HuH-7 (cell line): Measurements from ENCODE around the gene RIC8B.
"Not testable (repeated sequence)": the region's sequence is repeated elsewhere in the genome, so short reads cannot be mapped to it uniquely, and the experiment has no call there.

ENCODE experiments used
- DNase-seq: peaks from one replicate; pipeline ENCODE4 v3.0.0; 2011; ENCODE audit warnings: low spot score

Gene RIC8B

GRCh38 chr12:106903241-106903945 is 128.9 kb downstream of the RIC8B start:
- DNase-seq = peak; percentile 85

- no peak for DNase-seq
Measured at GRCh38 chr12:106906715-106907114, 132.2 kb downstream of the RIC8B start.

- no peak for DNase-seq
Measured at GRCh38 chr12:106907411-106907810, 132.9 kb downstream of the RIC8B start.

DNA sequence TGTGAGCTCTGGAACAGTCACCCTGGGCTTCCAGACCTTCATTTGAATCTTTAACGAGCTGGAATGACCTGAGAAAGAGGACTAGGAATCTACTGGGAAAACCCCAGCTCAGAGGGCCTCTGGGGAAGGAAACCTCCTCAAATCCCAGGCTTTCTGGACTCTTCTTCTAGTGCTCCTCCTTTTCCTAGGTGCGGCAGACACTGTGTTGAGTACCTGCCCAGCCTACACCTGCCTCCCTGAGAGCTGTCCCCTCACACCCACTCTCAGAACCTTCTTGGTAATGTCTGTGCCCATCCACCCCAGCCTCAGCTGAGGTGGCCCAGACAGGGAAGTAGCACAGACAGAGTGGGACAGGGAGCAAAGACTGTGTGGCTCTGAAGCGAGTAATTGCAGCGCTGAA is 133.4 kb downstream of the RIC8B start:
- DNase-seq = no peak

DNA sequence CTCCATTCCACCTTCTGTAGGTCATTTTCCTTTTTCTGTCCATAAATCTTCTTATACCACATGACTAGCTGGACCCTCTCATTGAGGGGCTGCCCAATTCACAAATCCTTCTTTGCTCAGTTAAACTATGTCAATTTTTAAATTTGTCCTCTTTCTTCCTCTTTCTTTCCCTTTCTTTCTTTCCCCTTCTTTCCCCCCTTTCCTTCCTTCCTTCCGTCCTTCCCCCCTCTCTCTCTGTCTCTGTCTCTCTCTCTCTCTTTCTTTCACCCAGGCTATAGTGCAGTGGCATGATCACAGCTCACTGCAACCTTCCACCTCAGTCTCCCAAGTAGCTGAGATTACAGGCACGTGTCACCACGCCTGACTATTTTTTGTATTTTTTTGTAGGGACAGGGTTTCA is 134.1 kb downstream of the RIC8B start:
- no peak for DNase-seq

DNA sequence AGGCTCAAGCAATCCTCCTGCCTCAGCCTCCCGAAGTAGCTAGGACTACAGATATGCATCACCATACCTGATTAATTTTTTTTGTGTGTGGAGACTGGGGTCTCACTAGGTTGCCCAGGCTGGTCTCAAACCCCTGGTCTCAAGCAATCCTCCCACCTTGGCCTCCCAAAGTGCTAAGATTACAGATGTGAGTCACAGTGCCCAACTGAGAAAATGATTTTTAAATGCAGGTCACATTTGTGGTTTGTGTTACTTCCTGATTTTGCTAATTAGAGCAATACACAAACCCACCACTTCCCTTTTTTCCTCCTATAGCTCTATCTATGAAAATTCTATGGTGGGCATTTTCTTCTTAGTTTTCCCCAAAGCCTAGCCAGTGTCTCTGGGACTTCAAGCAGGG is 135.7 kb downstream of the RIC8B start:
- DNase-seq = no peak

- DNase-seq = no peak
Measured at GRCh38 chr12:106911581-106911980, 137.1 kb downstream of the RIC8B start.

DNA sequence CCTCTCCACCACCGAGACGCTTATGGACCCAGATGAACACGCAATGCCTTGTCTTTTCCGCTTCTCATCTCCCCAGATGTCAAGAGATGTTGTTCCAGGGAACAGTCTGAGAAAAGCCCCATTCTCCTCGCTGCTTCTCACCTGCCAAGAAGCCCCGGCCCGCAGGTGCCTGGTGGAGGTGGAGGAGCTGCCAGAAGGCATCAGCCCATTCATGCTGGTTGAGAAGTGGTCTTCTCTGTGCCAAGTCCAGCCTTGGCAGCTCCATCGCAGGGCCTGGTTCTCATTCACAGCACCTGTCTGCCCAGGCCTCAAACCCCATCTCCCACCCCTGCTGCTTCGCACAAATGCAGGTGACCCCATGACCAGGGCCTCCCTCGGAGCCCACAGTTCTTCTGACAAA is 139.0 kb downstream of the RIC8B start:
- DNase-seq = no peak

DNA sequence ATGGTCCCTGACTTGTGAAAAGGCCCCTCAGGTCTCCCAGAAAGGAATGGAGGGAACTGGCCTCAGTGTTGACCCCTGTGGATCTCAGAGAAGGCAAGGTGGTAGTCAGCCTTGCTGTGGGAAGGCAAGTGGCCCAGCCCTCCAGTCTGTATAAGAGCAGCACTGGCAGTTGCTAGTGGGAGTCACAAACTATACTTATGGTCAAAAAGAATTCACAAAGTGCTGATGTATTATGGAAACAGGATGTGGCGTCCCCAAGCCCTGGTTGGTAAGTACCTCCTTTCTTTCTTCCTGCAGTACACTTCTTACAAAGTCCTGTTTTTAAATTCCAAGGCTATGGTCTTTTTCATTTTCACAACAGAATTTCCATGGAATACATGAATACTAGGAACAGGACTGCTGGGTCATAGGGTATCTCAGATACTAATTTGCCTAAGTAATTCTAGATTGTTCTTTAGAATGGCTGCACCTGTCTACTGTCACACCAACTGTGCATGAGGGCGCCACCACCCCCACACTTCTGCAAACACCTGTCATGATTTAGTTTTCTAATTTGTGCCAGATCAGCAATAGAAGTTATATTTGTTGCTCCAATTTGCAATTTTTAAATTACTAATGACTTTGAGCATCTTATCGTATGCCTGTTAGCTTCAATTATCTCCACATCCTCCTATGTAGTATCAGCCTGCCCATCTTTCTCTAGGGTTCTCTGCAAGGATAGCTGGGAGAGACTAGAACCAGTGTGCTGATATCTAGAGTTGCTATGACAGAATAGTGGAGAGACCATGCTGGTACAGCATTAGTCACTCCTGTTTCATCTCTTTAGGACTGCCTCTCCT is 140.5 kb downstream of the RIC8B start:
- no peak for DNase-seq

GRCh38 chr12:106915635-106916026 is 141.1 kb downstream of the RIC8B start:
- no peak for DNase-seq

GRCh38 chr12:106917503-106917902 is 143.0 kb downstream of the RIC8B start:
- no peak for DNase-seq

GRCh38 chr12:106918746-106919145 is 144.3 kb downstream of the RIC8B start:
- peak; percentile 56 for DNase-seq

- no peak for DNase-seq
Measured at GRCh38 chr12:106919910-106920544, 145.5 kb downstream of the RIC8B start.

- not testable (repeated sequence) for DNase-seq
Measured at GRCh38 chr12:106921976-106922375, 147.5 kb downstream of the RIC8B start.

GRCh38 chr12:106923594-106923993 is 149.1 kb downstream of the RIC8B start:
- DNase-seq = not testable (repeated sequence)

- DNase-seq = no peak
Measured at GRCh38 chr12:106924268-106924861, 149.9 kb downstream of the RIC8B start.

DNA sequence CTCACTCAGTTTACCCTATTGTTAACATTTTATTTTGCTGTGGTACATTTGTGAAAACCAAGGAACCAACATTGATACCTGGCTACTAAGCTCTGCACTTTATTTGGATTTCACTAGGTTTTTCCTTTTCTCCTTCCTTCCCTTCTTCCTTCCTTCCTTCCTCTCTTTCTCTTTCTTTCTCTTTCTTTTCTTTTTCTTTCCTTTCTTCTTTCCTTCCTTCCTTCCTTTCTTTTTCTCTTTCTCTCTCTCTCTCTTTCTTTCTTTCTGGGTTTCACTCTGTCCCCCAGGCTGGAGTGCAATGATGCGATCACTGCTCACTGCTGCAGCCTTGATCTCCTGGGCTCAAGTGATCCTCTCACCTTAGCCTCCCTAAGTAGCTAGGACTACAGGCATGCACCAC is 152.2 kb downstream of the RIC8B start:
- no peak for DNase-seq

GRCh38 chr12:106934277-106934676 is 159.8 kb downstream of the RIC8B start:
- DNase-seq = no peak
